Mucosa of descending colon (tissue), 3 donors: ENCODE measurements around the gene OGFOD2. TPM values are rescaled to one million over a fixed set of nuclear protein-coding genes. Genes with fewer than 3 reads are reported as not detected.

Experiments used
- ATAC-seq: fragments of 200-7000 bp; cut with Tn5 transposase; one replicate; pipeline ENCODE4 v1.9.1; 2020; ENCODE audit warnings: mild to moderate bottlenecking, moderate library complexity
- DNase-seq, 3 donors: peaks; one replicate each; pipeline ENCODE4 v3.0.0-alpha.2; 2020
- H3K36me3 ChIP-seq: fragments of 200-600 bp; one replicate; pipeline ENCODE4 v1.8.0; 2021; ENCODE audit warnings: low read depth, mild to moderate bottlenecking
- H3K4me1 ChIP-seq: fragments of 200-600 bp; one replicate; pipeline ENCODE4 v1.8.0; 2021; ENCODE audit warnings: low read depth, mild to moderate bottlenecking
- H3K4me3 ChIP-seq: fragments of 200-600 bp; one replicate; pipeline ENCODE4 v1.8.0; 2021; ENCODE audit warnings: mild to moderate bottlenecking
- H3K9me3 ChIP-seq: fragments of 200-600 bp; one replicate; pipeline ENCODE4 v1.8.0; 2021; ENCODE audit warnings: mild to moderate bottlenecking
- CTCF ChIP-seq: fragments of 200-600 bp; IDR thresholded peaks from one replicate; pipeline ENCODE4 v1.8.0; 2022; ENCODE audit warnings: antibody characterized with exemption, mild to moderate bottlenecking
- intact Hi-C, 2 donors: fragments of 100-400 bp; cut with DNase I in 1 of 2; cut with micrococcal nuclease in 1 of 2; formaldehyde crosslinking; loops; one replicate each; pipeline versions ENCODE4 v1.11.0 to v1.11.1; 2022; cut with DNase I, micrococcal nuclease
- total RNA-seq, 3 donors: library from RNA; stranded (reverse); fragmentation: NEBNext Ultra II Directional in 2 of 3; extraction: Animal tissue kit (Norgen Biotek cat#: 25700) in 2 of 3; gene quantifications; one replicate each; pipeline versions ENCODE4 v1.2.1 to v1.2.4, GENCODE V29; 2021 to 2023
- donor health status: DM: no; HTN: no; CAD: no; lungs with moderate emphysema.
- donor health status: DM: no; HTN: no; CAD: no.
- donor health status: DM: no; HTN: yes; CAD: no.

The OGFOD2 gene
- total RNA-seq, 3 donors from 2014 or later, result 17.0 to 25.0 (median 23.7) TPM

GRCh38 chr12:122982963-122983788 lies 8.1 kb downstream of the OGFOD2 start:
- DNase-seq (no peak), ATAC-seq (no peak)
- Histone ChIP-seq H3K9me3 (no peaks in the 10 kb centered on the region), H3K36me3 (no peaks in the 10 kb centered on the region), H3K4me3 (no peak overlapping the region), H3K4me1 (peaks cover 20% of the 10 kb centered on the region)
- TF ChIP-seq CTCF, result no peak
- intact Hi-C loops, result loop anchor here in 1 of 2 donors (10.0 kb wide), 1 partner anchor 162 kb away; no protein-coding TSS in a partner anchor

DNA sequence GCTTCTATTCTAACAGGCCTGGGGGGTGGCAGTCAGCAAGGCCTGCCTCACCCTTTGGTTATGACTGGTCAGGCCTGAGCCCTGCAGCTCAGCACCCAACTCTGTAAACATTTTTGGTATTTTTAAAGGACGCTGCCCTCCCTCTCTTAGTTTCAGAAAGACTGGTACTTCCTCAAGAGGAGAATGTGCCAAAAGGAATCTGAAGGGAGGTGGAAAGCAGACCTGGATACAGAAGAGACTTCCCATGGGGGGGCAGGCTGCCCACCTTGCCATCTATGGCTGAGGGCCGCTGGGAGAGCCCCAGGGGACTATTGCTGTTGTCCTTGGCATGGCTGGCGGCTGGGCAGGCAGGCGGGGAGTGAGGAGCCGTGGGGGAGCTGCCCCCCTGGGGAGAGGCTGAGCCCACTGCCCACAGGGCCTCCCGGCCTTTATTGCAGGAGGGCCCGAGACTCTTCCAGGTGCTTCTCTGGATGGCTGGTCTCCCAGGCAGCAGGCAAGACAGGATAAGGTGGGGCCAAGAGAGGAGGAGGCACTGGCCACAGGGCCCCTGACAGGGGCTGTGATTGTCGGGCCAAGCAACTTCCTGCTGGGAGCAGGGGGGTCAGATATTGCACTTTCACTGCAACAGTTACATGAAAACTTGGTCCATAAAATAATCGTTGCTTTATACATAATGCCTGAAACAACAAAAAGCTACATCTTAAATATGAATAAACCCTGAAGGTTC lies 8.9 kb downstream of the OGFOD2 start:
- Histone ChIP-seq H3K36me3 (no peaks in the 10 kb centered on the region), H3K9me3 (no peaks in the 10 kb centered on the region), H3K4me3 (no peak overlapping the region), H3K4me1 (peaks cover 20% of the 10 kb centered on the region)
- no peak for ATAC-seq
- TF ChIP-seq CTCF, result no peak
- intact Hi-C loops, result loop anchor here in 1 of 2 donors (10.0 kb wide), 1 partner anchor 161 kb away; no protein-coding TSS in a partner anchor
- no peak for DNase-seq

- H3K4me1 ChIP-seq, result peaks cover 12% of the 10 kb centered on the region
- intact Hi-C loops, result loop anchor here in 1 of 2 donors (10.0 kb wide), 1 partner anchor 160 kb away; no protein-coding TSS in a partner anchor
- TF ChIP-seq CTCF, result no peak
Observed at GRCh38 chr12:122984612-122985337, 9.7 kb downstream of the OGFOD2 start.

GRCh38 chr12:122985338-122986257 lies 10.6 kb downstream of the OGFOD2 start:
- intact Hi-C loops, result loop anchor here in 1 of 2 donors (10.0 kb wide), 1 partner anchor 159 kb away; no protein-coding TSS in a partner anchor
- DNase-seq, result no peak
- H3K4me1 ChIP-seq, result peaks cover 12% of the 10 kb centered on the region
- no peak for ATAC-seq
- H3K4me3 ChIP-seq, result no peak overlapping the region
- H3K9me3 ChIP-seq, result no peaks in the 10 kb centered on the region
- no peak for TF ChIP-seq CTCF
- H3K36me3 ChIP-seq, result no peaks in the 10 kb centered on the region

More at GRCh38 chr12:122984612-122985337, 9.7 kb downstream of the OGFOD2 start:
- ATAC-seq (no peak), DNase-seq (no peak)
- Histone ChIP-seq H3K4me3 (no peak overlapping the region), H3K36me3 (no peaks in the 10 kb centered on the region), H3K9me3 (no peaks in the 10 kb centered on the region)
